Measurements from ENCODE around the gene ZBTB16.

- TF ChIP-seq CTCF (IDR thresholded peaks at IDR 0.05; ENCODE audit: poor library complexity, severe bottlenecking) (no peak), MXI1 (conservative IDR thresholded peaks at IDR 0.05; ENCODE audit: poor library complexity, severe bottlenecking) (no peak)
Measured at GRCh38 chr11:114202011-114202609, 142.6 kb downstream of the ZBTB16 start.
